Ovary (tissue), 9 donors: ENCODE data around the gene ATP2B2. TPM values are rescaled to one million over a fixed set of nuclear protein-coding genes. Genes with fewer than 3 reads are reported as not detected.

Experiments
- DNase-seq, 5 donors: peaks; one replicate each; pipeline ENCODE4 v3.0.0-alpha.2; 2019 to 2020
- H3K27ac ChIP-seq, 2 donors: fragments of 200-600 bp; one replicate each; pipeline versions ENCODE4 v1.5.1 to v1.8.0; 2019 to 2022
- H3K27me3 ChIP-seq: fragments of 200-600 bp; one replicate; pipeline ENCODE4 v1.8.0; 2022
- H3K36me3 ChIP-seq: fragments of 200-600 bp; sonication (generic); one replicate; pipeline ENCODE4 v1.5.1; 2019
- H3K4me1 ChIP-seq: one replicate; pipeline ENCODE4 v1.8.1; 2013; ENCODE audit warnings: mild to moderate bottlenecking, moderate library complexity; ENCODE audit not compliant: insufficient read depth
- H3K4me3 ChIP-seq: fragments of 200-600 bp; sonication (generic); one replicate; pipeline ENCODE4 v1.5.1; 2017
- H3K9me3 ChIP-seq, 2 donors: fragments of 200-600 bp in 1 of 2; sonication (generic) in 1 of 2; one replicate each; pipeline versions ENCODE4 v1.5.1 to v1.8.1; 2013 to 2019; ENCODE audit warnings: mild to moderate bottlenecking in 1 of 2, moderate library complexity in 1 of 2
- EP300 ChIP-seq: sonication (generic); formaldehyde crosslinking; IDR thresholded peaks from one replicate; pipeline ENCODE4 v1.6.1; 2017; ENCODE audit warnings: antibody characterized with exemption
- POLR2A ChIP-seq: fragments of 450-650 bp; IDR thresholded peaks from one replicate; pipeline ENCODE4 v1.6.1; 2017; ENCODE audit warnings: antibody characterized with exemption, mild to moderate bottlenecking, moderate library complexity
- WGBS, 3 donors: extraction: QIAGEN DNeasy Blood & Tissue Kit in 1 of 3; methylation state at CpG; one replicate each; pipeline versions ENCODE4 v1.1.5 to v1.1.7; 2013 to 2017; 5-methylcytosine and 5-hydroxymethylcytosine counted together
- intact Hi-C, 4 donors: fragments of 100-400 bp; cut with DNase I; formaldehyde crosslinking; loops; one replicate each; pipeline versions ENCODE4 v1.11.0 to v1.15.1; 2022 to 2023
- polyA plus RNA-seq, 2 donors: library from polyadenylated mRNA; stranded (reverse); fragments of 200-250 nt in 1 of 2; fragments of 350-450 nt in 1 of 2; fragmentation: Illumina TruSeq in 1 of 2; extraction: RNeasy Lipid Tissue Mini Kit (QIAGEN cat#74804) in 1 of 2; gene quantifications; one replicate each; pipeline ENCODE4 v1.2.3, GENCODE V29; 2013 to 2014
- total RNA-seq, 7 donors: library from RNA; depleted of rRNA in 2 of 7; stranded (reverse); fragments of >200 nt in 2 of 7; fragmentation: NEBNext Ultra II Directional in 3 of 7; extraction: Animal tissue kit (Norgen Biotek cat#: 25700) in 3 of 7; gene quantifications; one replicate each; pipeline versions ENCODE4 v1.1.0 to v1.2.4, GENCODE V29; 2016 to 2023
- TF ChIP-seq, protein P1 (sequence below), 3 donors: fragments of 450-650 bp in 2 of 3; fragments of 200-600 bp in 1 of 3; IDR thresholded peaks; one replicate each; pipeline versions ENCODE4 v1.5.1 to v1.8.0; 2016 to 2022; ENCODE audit warnings: antibody characterized with exemption in 3 of 3, mild to moderate bottlenecking in 1 of 3
- donor health status: DM: no; HTN: no; CAD: no; lungs with moderate emphysema.
- donor health status: DM: no; HTN: no; CAD: no.
- donor health status: Bipolar disorder and iron deficiency.
- donor health status: DM: yes; HTN: yes; CAD: no.
- donor health status: DM: no; HTN: no; CAD: no.
- donor health status: DM: yes; HTN: yes; CAD: no.

Gene ATP2B2
- total and polyA plus RNA-seq, 9 donors: 0.05 to 11.6 (median 0.52) TPM; not detected in 2

DNA sequence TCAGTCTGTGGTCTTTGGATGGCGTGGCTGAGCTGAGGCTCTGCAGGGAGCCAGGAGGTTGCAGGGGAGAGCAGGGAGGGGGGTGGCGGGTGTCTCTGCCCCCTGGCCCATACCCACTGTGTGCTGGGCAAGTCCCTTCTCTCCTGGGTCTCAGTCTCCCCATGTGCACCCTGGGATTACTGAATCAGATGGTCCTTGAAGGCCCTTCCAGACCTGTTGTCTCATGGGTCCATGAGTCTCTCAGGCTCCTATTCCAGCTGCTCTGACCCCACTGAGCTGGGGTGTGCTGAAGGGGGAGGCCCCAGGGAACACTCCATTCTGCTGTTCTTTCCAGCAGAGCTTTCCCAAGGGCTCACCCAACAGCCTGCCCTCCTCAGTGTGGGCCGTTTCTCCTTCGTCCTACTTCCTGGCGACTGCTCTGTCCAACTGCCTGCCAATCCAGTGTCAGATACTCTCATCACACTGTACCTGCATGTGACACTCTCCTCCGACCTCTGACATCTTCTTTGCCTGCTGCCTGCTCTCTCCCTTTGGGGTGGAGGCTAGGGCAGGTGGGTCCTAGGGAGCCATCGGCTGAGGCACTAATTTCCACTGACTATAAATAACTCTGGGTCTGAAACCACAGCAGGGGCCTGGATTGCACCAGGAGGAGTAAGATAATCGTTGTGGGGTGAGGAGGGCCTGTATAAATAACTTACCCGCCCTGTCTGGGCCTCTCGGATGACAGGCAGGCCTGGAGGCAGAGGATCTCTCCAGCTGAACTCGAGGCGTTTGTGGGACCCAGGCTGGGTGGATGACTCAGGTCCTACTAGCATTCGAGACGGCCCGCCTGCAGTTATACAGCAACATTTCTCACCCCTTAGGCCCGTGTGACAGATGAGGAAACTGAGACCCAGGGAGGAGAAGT, 67.1 kb downstream of the ATP2B2 start:
- Histone ChIP-seq H3K4me1 (no peaks in the 10 kb centered on the region), H3K27ac (no peak overlapping the region), H3K36me3 (no peaks in the 10 kb centered on the region), H3K9me3 (no peaks in the 10 kb centered on the region), H3K4me3 (no peak overlapping the region), H3K27me3 (no peaks in the 10 kb centered on the region)
- WGBS, 3 donors: 39 to 42% (median 41%) methylated on average over 16 of the region's 16 CpGs
- no peak for DNase-seq
- TF ChIP-seq POLR2A (no peak), EP300 (no peak)
- TF ChIP-seq, protein P1, sequence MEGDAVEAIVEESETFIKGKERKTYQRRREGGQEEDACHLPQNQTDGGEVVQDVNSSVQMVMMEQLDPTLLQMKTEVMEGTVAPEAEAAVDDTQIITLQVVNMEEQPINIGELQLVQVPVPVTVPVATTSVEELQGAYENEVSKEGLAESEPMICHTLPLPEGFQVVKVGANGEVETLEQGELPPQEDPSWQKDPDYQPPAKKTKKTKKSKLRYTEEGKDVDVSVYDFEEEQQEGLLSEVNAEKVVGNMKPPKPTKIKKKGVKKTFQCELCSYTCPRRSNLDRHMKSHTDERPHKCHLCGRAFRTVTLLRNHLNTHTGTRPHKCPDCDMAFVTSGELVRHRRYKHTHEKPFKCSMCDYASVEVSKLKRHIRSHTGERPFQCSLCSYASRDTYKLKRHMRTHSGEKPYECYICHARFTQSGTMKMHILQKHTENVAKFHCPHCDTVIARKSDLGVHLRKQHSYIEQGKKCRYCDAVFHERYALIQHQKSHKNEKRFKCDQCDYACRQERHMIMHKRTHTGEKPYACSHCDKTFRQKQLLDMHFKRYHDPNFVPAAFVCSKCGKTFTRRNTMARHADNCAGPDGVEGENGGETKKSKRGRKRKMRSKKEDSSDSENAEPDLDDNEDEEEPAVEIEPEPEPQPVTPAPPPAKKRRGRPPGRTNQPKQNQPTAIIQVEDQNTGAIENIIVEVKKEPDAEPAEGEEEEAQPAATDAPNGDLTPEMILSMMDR (IDR thresholded peaks at IDR 0.05): no peak
- intact Hi-C loops: no loop called here

DNA sequence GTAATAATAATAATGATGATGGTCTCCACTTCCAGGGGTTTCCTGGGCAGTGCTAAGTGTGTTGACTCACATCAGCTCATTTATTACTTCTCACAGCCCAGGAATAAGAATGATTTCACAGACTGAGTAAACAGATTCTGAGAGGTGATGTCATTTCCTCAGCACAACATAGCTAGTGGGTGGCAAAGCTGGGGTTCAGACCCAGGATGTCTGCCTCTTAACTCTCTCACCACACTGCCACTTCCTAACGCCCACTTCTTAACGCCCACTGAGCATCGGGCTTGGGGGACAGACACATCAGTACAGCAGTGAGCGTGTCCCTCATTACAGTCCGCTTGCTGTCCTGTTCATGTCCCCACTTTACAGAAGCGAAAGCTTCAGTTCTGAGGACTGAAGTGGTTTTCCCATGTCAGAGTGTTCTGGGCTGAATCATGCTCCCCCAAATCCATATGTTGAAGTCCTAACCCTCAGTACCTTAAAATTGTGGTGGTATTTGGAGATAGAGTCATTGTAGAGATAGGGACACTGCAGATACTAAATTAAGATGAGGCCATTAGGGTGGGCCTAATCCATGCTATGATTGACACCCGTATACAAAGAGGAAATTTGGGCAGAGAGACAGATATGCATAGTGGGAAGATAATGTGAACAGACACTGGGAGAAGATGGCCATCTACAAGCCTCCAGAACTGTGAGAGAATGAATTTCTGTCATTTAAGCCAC, 68.0 kb downstream of the ATP2B2 start:
- no peak for TF ChIP-seq EP300
- no peak for TF ChIP-seq POLR2A
- TF ChIP-seq, protein P1 (IDR thresholded peaks at IDR 0.05): no peak
- intact Hi-C loops: no loop called here

DNA sequence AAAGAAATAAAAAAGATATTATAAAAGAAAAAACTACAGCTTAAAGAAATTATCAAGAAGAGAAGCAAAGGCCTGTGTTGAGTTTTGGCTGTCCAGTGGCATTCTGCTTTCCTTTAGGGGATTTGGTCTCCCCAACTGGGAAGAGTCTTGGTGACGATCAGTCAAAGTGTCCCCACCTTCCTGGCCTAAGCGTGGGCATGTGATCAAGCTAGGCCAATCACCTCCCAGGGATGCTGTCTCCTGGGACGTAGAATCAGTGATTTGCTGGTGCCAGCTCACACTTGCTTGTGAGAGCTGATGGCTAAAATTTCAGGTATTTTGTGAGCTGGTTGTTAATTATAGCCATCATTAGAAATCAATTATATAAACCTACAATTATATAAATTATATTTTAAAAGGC, 69.5 kb downstream of the ATP2B2 start:
- Histone ChIP-seq H3K9me3 (no peaks in the 10 kb centered on the region), H3K4me3 (no peak overlapping the region), H3K27ac (no peak overlapping the region), H3K36me3 (no peaks in the 10 kb centered on the region), H3K27me3 (no peaks in the 10 kb centered on the region), H3K4me1 (no peaks in the 10 kb centered on the region)
- WGBS, 3 donors: 78 to 83% (median 82%) methylated on average over 3 of the region's 3 CpGs
- intact Hi-C loops: no loop called here
- DNase-seq: no peak
- no peak for TF ChIP-seq EP300
- TF ChIP-seq, protein P1 (IDR thresholded peaks at IDR 0.05): no peak
- TF ChIP-seq POLR2A: no peak

More for the DNA sequence above, 68.0 kb downstream of the ATP2B2 start:
- H3K27ac ChIP-seq: no peak overlapping the region
- no peaks in the 10 kb centered on the region for H3K36me3 ChIP-seq
- DNase-seq: no peak
- H3K4me3 ChIP-seq: no peak overlapping the region
- WGBS, 3 donors: 75 to 83% (median 76%) methylated on average over 7 of the region's 7 CpGs
- no peaks in the 10 kb centered on the region for H3K4me1 ChIP-seq
- H3K27me3 ChIP-seq: no peaks in the 10 kb centered on the region
- H3K9me3 ChIP-seq: no peaks in the 10 kb centered on the region

DNA sequence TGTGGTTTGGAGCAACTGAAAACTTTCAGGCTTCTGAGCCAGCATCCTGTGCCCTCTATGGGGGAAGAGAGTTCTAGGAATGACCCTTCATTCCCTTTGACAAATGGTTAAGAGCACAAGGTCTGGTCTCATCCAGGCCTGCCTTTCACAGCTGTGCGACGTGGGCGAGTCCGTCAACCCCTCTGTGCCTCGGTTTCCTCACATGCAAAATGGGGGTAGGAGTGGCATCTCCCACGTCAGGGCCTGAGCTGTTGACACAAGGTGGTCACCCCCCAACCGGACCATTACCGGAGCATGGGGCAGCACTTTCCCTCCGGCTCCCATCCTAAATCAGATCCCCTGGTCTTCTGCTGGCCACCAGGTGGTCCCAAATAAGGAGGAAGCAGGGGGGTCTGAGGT, 70.4 kb downstream of the ATP2B2 start:
- TF ChIP-seq POLR2A: no peak
- no peak for TF ChIP-seq EP300
- TF ChIP-seq, protein P1 (IDR thresholded peaks at IDR 0.05): no peak
- intact Hi-C loops: no loop called here
- Histone ChIP-seq H3K27ac (no peak overlapping the region), H3K9me3 (no peaks in the 10 kb centered on the region), H3K36me3 (no peaks in the 10 kb centered on the region), H3K4me3 (no peak overlapping the region), H3K27me3 (no peaks in the 10 kb centered on the region), H3K4me1 (no peaks in the 10 kb centered on the region)
- 78 to 83% (median 81%) methylated on average over 9 of the region's 9 CpGs for WGBS, 3 donors
- DNase-seq: no peak
